ENCODE measurements around the gene KBTBD4.

Gene KBTBD4

GRCh38 chr11:47538741-47539565, 39.8 kb downstream of the KBTBD4 start:
- Histone ChIP-seq H2BK120ac (ENCODE audit: low read depth, low read length) (no peak overlapping the region), H3K4me2 (ENCODE audit: low read length) (no peak overlapping the region), H3K79me2 (ENCODE audit: control insufficient read depth, insufficient read depth, low read length) (peaks cover 90% of the 10 kb centered on the region), H4K5ac (ENCODE audit: low read length) (no peak overlapping the region), H2BK5ac (ENCODE audit: low read length) (no peak overlapping the region), H3K56ac (ENCODE audit: low read length) (no peak overlapping the region), H3K4ac (ENCODE audit: low read depth, low read length) (no peak overlapping the region), H3K27ac (ENCODE audit: low read depth, low read length) (no peak overlapping the region), H3K4me1 (ENCODE audit: control insufficient read depth, low read depth, low read length) (peaks cover 2% of the 10 kb centered on the region), H3K79me1 (ENCODE audit: low read length) (peaks cover 3% of the 10 kb centered on the region), H3K18ac (ENCODE audit: low read length) (no peak overlapping the region), H3K4me3 (ENCODE audit: low read length) (no peak overlapping the region), H4K8ac (ENCODE audit: low read depth, low read length) (no peak overlapping the region), H3K9ac (ENCODE audit: low read length) (no peak overlapping the region), H3K23ac (ENCODE audit: low read length) (no peak overlapping the region), H3K27me3 (ENCODE audit: insufficient read depth, low read length, poor library complexity) (no peaks in the 10 kb centered on the region), H2BK15ac (replicated peaks; ENCODE audit: low read depth) (no peak overlapping the region), H3K36me3 (ENCODE audit: control insufficient read depth, insufficient read depth, low read length) (no peaks in the 10 kb centered on the region), H2AK5ac (ENCODE audit: low read length) (no peak overlapping the region)
- no CpG with 5 or more reads among the region's 10 CpGs for WGBS (ENCODE audit: extremely low coverage, insufficient coverage, low lambda C conversion rate)
- DNase-seq: no peak

- H3K79me2 ChIP-seq (ENCODE audit: control insufficient read depth, insufficient read depth, low read length): peaks cover 87% of the 10 kb centered on the region
- H3K4me3 ChIP-seq (ENCODE audit: low read length): no peak overlapping the region
- peaks cover 3% of the 10 kb centered on the region for H3K79me1 ChIP-seq (ENCODE audit: low read length)
- H2BK15ac ChIP-seq (replicated peaks; ENCODE audit: low read depth): no peak overlapping the region
- no peak overlapping the region for H3K9ac ChIP-seq (ENCODE audit: low read length)
- H3K27me3 ChIP-seq (ENCODE audit: insufficient read depth, low read length, poor library complexity): no peaks in the 10 kb centered on the region
- no peak overlapping the region for H3K27ac ChIP-seq (ENCODE audit: low read depth, low read length)
- no peak overlapping the region for H2AK5ac ChIP-seq (ENCODE audit: low read length)
- no peak overlapping the region for H2BK120ac ChIP-seq (ENCODE audit: low read depth, low read length)
- no peak overlapping the region for H3K18ac ChIP-seq (ENCODE audit: low read length)
- H2BK5ac ChIP-seq (ENCODE audit: low read length): no peak overlapping the region
- H3K4me2 ChIP-seq (ENCODE audit: low read length): no peak overlapping the region
- DNase-seq: no peak
- peaks cover 2% of the 10 kb centered on the region for H3K4me1 ChIP-seq (ENCODE audit: control insufficient read depth, low read depth, low read length)
- no peak overlapping the region for H4K5ac ChIP-seq (ENCODE audit: low read length)
- no peaks in the 10 kb centered on the region for H3K36me3 ChIP-seq (ENCODE audit: control insufficient read depth, insufficient read depth, low read length)
- no CpG with 5 or more reads among the region's 3 CpGs for WGBS (ENCODE audit: extremely low coverage, insufficient coverage, low lambda C conversion rate)
- no peak overlapping the region for H3K4ac ChIP-seq (ENCODE audit: low read depth, low read length)
- no peak overlapping the region for H3K56ac ChIP-seq (ENCODE audit: low read length)
- no peak overlapping the region for H4K8ac ChIP-seq (ENCODE audit: low read depth, low read length)
- H3K23ac ChIP-seq (ENCODE audit: low read length): no peak overlapping the region
These were observed 41.9 kb downstream of the KBTBD4 start for GRCh38 chr11:47536915-47537314.

- Histone ChIP-seq H3K4ac (ENCODE audit: low read depth, low read length) (no peak overlapping the region), H3K27me3 (ENCODE audit: insufficient read depth, low read length, poor library complexity) (no peaks in the 10 kb centered on the region), H3K79me1 (ENCODE audit: low read length) (peaks cover 7% of the 10 kb centered on the region), H4K8ac (ENCODE audit: low read depth, low read length) (no peak overlapping the region), H3K79me2 (ENCODE audit: control insufficient read depth, insufficient read depth, low read length) (peaks cover 88% of the 10 kb centered on the region), H3K4me3 (ENCODE audit: low read length) (no peak overlapping the region), H2BK15ac (replicated peaks; ENCODE audit: low read depth) (no peak overlapping the region), H3K27ac (ENCODE audit: low read depth, low read length) (no peak overlapping the region), H4K5ac (ENCODE audit: low read length) (no peak overlapping the region), H3K4me2 (ENCODE audit: low read length) (no peak overlapping the region), H3K9ac (ENCODE audit: low read length) (no peak overlapping the region), H3K4me1 (ENCODE audit: control insufficient read depth, low read depth, low read length) (peaks cover 2% of the 10 kb centered on the region), H3K56ac (ENCODE audit: low read length) (no peak overlapping the region), H2AK5ac (ENCODE audit: low read length) (no peak overlapping the region), H3K36me3 (ENCODE audit: control insufficient read depth, insufficient read depth, low read length) (no peaks in the 10 kb centered on the region), H2BK120ac (ENCODE audit: low read depth, low read length) (no peak overlapping the region), H3K23ac (ENCODE audit: low read length) (no peak overlapping the region), H3K18ac (ENCODE audit: low read length) (no peak overlapping the region), H2BK5ac (ENCODE audit: low read length) (no peak overlapping the region)
- WGBS (ENCODE audit: extremely low coverage, insufficient coverage, low lambda C conversion rate): no CpG with 5 or more reads among the region's 4 CpGs
- DNase-seq: no peak
These were observed 44.0 kb downstream of the KBTBD4 start for GRCh38 chr11:47534704-47535251.

- Histone ChIP-seq H3K27me3 (ENCODE audit: insufficient read depth, low read length, poor library complexity) (no peaks in the 10 kb centered on the region), H2BK120ac (ENCODE audit: low read depth, low read length) (no peak overlapping the region), H3K4me3 (ENCODE audit: low read length) (no peak overlapping the region), H2AK5ac (ENCODE audit: low read length) (no peak overlapping the region), H3K18ac (ENCODE audit: low read length) (no peak overlapping the region), H3K9ac (ENCODE audit: low read length) (no peak overlapping the region), H4K8ac (ENCODE audit: low read depth, low read length) (no peak overlapping the region), H3K4me2 (ENCODE audit: low read length) (no peak overlapping the region), H3K36me3 (ENCODE audit: control insufficient read depth, insufficient read depth, low read length) (no peaks in the 10 kb centered on the region), H3K79me2 (ENCODE audit: control insufficient read depth, insufficient read depth, low read length) (peaks cover 89% of the 10 kb centered on the region), H3K4ac (ENCODE audit: low read depth, low read length) (no peak overlapping the region), H2BK5ac (ENCODE audit: low read length) (no peak overlapping the region), H3K23ac (ENCODE audit: low read length) (no peak overlapping the region), H3K4me1 (ENCODE audit: control insufficient read depth, low read depth, low read length) (no peaks in the 10 kb centered on the region), H3K56ac (ENCODE audit: low read length) (no peak overlapping the region), H3K27ac (ENCODE audit: low read depth, low read length) (no peak overlapping the region), H3K79me1 (ENCODE audit: low read length) (peaks cover 4% of the 10 kb centered on the region), H4K5ac (ENCODE audit: low read length) (no peak overlapping the region), H2BK15ac (replicated peaks; ENCODE audit: low read depth) (no peak overlapping the region)
- WGBS (ENCODE audit: extremely low coverage, insufficient coverage, low lambda C conversion rate): no CpG with 5 or more reads among the region's 2 CpGs
- no peak for DNase-seq
These were observed 45.0 kb downstream of the KBTBD4 start for GRCh38 chr11:47533690-47534151.

- no peak overlapping the region for H3K4me2 ChIP-seq (ENCODE audit: low read length)
- H3K56ac ChIP-seq (ENCODE audit: low read length): no peak overlapping the region
- no peaks in the 10 kb centered on the region for H3K27me3 ChIP-seq (ENCODE audit: insufficient read depth, low read length, poor library complexity)
- no CpG with 5 or more reads among the region's 2 CpGs for WGBS (ENCODE audit: extremely low coverage, insufficient coverage, low lambda C conversion rate)
- H4K5ac ChIP-seq (ENCODE audit: low read length): no peak overlapping the region
- no peak overlapping the region for H2BK5ac ChIP-seq (ENCODE audit: low read length)
- peak; percentile 73 for DNase-seq
- H2BK15ac ChIP-seq (replicated peaks; ENCODE audit: low read depth): no peak overlapping the region
- H3K4me3 ChIP-seq (ENCODE audit: low read length): no peak overlapping the region
- no peak overlapping the region for H2BK120ac ChIP-seq (ENCODE audit: low read depth, low read length)
- H3K18ac ChIP-seq (ENCODE audit: low read length): no peak overlapping the region
- no peak overlapping the region for H3K9ac ChIP-seq (ENCODE audit: low read length)
- H3K27ac ChIP-seq (ENCODE audit: low read depth, low read length): no peak overlapping the region
- no peak overlapping the region for H4K8ac ChIP-seq (ENCODE audit: low read depth, low read length)
- H3K23ac ChIP-seq (ENCODE audit: low read length): no peak overlapping the region
- peaks cover 4% of the 10 kb centered on the region for H3K79me1 ChIP-seq (ENCODE audit: low read length)
- peaks cover 91% of the 10 kb centered on the region for H3K79me2 ChIP-seq (ENCODE audit: control insufficient read depth, insufficient read depth, low read length)
- H3K4me1 ChIP-seq (ENCODE audit: control insufficient read depth, low read depth, low read length): no peaks in the 10 kb centered on the region
- no peaks in the 10 kb centered on the region for H3K36me3 ChIP-seq (ENCODE audit: control insufficient read depth, insufficient read depth, low read length)
- no peak overlapping the region for H2AK5ac ChIP-seq (ENCODE audit: low read length)
- no peak overlapping the region for H3K4ac ChIP-seq (ENCODE audit: low read depth, low read length)
These were observed 46.1 kb downstream of the KBTBD4 start for GRCh38 chr11:47532597-47533213.

Data from mesendoderm (in vitro differentiated cells).